ENCODE measurements around the gene TMEM192.
"Not testable (repeated sequence)": the region's sequence is repeated elsewhere in the genome, so short reads cannot be mapped to it uniquely, and the experiment has no call there.

- TF ChIP-seq CTCF (conservative IDR thresholded peaks at IDR 0.05); EZH2 (IDR thresholded peaks at IDR 0.05; ENCODE audit: low read depth): not testable (repeated sequence)
These were observed 20.5 kb downstream of the TMEM192 start for GRCh38 chr4:165092187-165092586.
